Psoas muscle (tissue), 8 donors: ENCODE measurements around the gene CLEC7A. TPM values are rescaled to one million over a fixed set of nuclear protein-coding genes. Genes with fewer than 3 reads are reported as not detected.

Experiments
- ATAC-seq, 4 donors: fragments of 200-7000 bp; cut with Tn5 transposase; one replicate each; pipeline ENCODE4 v1.9.1; 2020; ENCODE audit warnings: moderate library complexity in 3 of 4, mild to moderate bottlenecking in 2 of 4
- DNase-seq, 2 donors: peaks; one replicate each; pipeline ENCODE4 v3.0.0-alpha.2; 2020
- H3K27ac ChIP-seq: fragments of 200-600 bp; one replicate; pipeline ENCODE4 v1.8.0; 2022
- H3K27me3 ChIP-seq, 3 donors: fragments of 200-600 bp in 1 of 3; one replicate each; pipeline versions ENCODE4 v1.6.1 to v1.8.0; 2013 to 2022; ENCODE audit warnings: low read length in 2 of 3, mild to moderate bottlenecking in 2 of 3, moderate library complexity in 1 of 3; ENCODE audit not compliant: insufficient read depth in 3 of 3
- H3K36me3 ChIP-seq, 2 donors: fragments of 200-600 bp in 1 of 2; one replicate each; pipeline versions ENCODE4 v1.6.1 to v1.8.0; 2013 to 2022; ENCODE audit warnings: low read depth in 1 of 2, mild to moderate bottlenecking in 1 of 2, moderate library complexity in 1 of 2; ENCODE audit not compliant: insufficient read depth in 1 of 2
- H3K4me1 ChIP-seq: fragments of 200-600 bp; one replicate; pipeline ENCODE4 v1.8.0; 2022
- H3K4me3 ChIP-seq: fragments of 200-600 bp; one replicate; pipeline ENCODE4 v1.8.0; 2022; ENCODE audit warnings: mild to moderate bottlenecking
- H3K9me3 ChIP-seq: fragments of 200-600 bp; one replicate; pipeline ENCODE4 v1.8.0; 2022
- WGBS, 3 donors: extraction: QIAGEN DNeasy Blood & Tissue Kit; methylation state at CpG; one replicate each; pipeline versions ENCODE4 v1.1.6 to v1.1.7; 2013; 5-methylcytosine and 5-hydroxymethylcytosine counted together
- intact Hi-C, 2 donors: fragments of 100-400 bp; cut with DNase I; formaldehyde crosslinking; loops; one replicate each; pipeline versions ENCODE4 v1.11.0 to v1.14.2; 2022
- polyA plus RNA-seq, 3 donors: library from polyadenylated mRNA; stranded (reverse); fragments of 200-250 nt; gene quantifications; one replicate each; pipeline ENCODE4 v1.2.3, GENCODE V29; 2013
- total RNA-seq, 4 donors: library from RNA; stranded (reverse); fragmentation: NEBNext Ultra II Directional in 2 of 4; extraction: Animal tissue kit (Norgen Biotek cat#: 25700) in 2 of 4; gene quantifications; one replicate each; pipeline versions ENCODE4 v1.2.1 to v1.2.4, GENCODE V29; 2021 to 2023
- TF ChIP-seq, protein P1 (sequence below): fragments of 200-600 bp; IDR thresholded peaks from one replicate; pipeline ENCODE4 v1.8.0; 2022; ENCODE audit warnings: antibody characterized with exemption
- donor health status: healthy with polysubstance abuse.
- donor health status: DM: no; HTN: no; CAD: no; lungs with moderate emphysema.
- donor health status: Bipolar disorder and iron deficiency.
- donor health status: healthy.
- donor health status: DM: yes; HTN: yes; CAD: no.
- donor health status: DM: no; HTN: no; CAD: no.
- donor health status: DM: no; HTN: no; CAD: no.
- donor health status: DM: yes; HTN: yes; CAD: no.

The CLEC7A gene
- total and polyA plus RNA-seq, 7 donors, result 0.27 to 3.0 (median 1.1) TPM

- Histone ChIP-seq H3K4me1 (no peaks in the 10 kb centered on the region), H3K27ac (no peak overlapping the region), H3K4me3 (no peak overlapping the region), H3K9me3 (no peaks in the 10 kb centered on the region), H3K36me3 (no peaks in the 10 kb centered on the region), H3K27me3 (peaks cover 0 to 2% (median 0%) of the 10 kb centered on the region in 3 donors)
- 65 to 76% (median 70%) methylated on average over 13 of the region's 13 CpGs for WGBS, 3 donors
- no peak for ATAC-seq
- intact Hi-C loops, result loop anchor here in 1 of 2 donors (5.0 kb wide), 1 partner anchor 389 kb away; no protein-coding TSS in a partner anchor
- no peak for DNase-seq
- TF ChIP-seq, protein P1, sequence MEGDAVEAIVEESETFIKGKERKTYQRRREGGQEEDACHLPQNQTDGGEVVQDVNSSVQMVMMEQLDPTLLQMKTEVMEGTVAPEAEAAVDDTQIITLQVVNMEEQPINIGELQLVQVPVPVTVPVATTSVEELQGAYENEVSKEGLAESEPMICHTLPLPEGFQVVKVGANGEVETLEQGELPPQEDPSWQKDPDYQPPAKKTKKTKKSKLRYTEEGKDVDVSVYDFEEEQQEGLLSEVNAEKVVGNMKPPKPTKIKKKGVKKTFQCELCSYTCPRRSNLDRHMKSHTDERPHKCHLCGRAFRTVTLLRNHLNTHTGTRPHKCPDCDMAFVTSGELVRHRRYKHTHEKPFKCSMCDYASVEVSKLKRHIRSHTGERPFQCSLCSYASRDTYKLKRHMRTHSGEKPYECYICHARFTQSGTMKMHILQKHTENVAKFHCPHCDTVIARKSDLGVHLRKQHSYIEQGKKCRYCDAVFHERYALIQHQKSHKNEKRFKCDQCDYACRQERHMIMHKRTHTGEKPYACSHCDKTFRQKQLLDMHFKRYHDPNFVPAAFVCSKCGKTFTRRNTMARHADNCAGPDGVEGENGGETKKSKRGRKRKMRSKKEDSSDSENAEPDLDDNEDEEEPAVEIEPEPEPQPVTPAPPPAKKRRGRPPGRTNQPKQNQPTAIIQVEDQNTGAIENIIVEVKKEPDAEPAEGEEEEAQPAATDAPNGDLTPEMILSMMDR, result no peak
Observed at GRCh38 chr12:10136637-10137205, 6.7 kb upstream of the CLEC7A start.

DNA sequence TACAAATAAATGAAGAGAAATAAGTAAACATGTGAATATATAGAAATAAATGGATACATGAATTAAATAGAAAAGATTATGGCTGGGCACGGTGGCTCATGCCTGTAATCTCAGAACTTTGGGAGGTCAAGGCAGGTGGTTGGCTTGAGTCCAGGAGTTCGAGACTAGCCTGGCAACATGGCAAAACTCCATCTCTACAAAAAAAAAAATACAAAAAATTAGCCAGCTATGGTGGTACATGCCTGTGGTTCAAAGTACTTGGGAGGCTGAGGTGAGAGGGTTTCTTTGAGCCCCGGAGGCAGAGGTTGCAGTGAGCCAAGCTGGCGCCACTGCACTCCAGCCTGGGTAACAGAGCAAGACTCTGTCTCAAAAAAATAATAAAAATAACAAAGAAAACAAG is 5.1 kb upstream of the CLEC7A start:
- H3K27me3 ChIP-seq, result peaks cover 0 to 2% (median 0%) of the 10 kb centered on the region in 3 donors
- WGBS, 3 donors, result 51 to 56% (median 52%) methylated on average over 4 of the region's 4 CpGs
- H3K4me3 ChIP-seq, result no peak overlapping the region
- no peak for DNase-seq
- intact Hi-C loops, result loop anchor here in 1 of 2 donors (5.0 kb wide), 1 partner anchor 388 kb away; no protein-coding TSS in a partner anchor
- no peak for ATAC-seq
- H3K4me1 ChIP-seq, result no peaks in the 10 kb centered on the region
- H3K36me3 ChIP-seq, result no peaks in the 10 kb centered on the region
- no peak overlapping the region for H3K27ac ChIP-seq
- H3K9me3 ChIP-seq, result no peaks in the 10 kb centered on the region
- TF ChIP-seq, protein P1, result no peak

DNA sequence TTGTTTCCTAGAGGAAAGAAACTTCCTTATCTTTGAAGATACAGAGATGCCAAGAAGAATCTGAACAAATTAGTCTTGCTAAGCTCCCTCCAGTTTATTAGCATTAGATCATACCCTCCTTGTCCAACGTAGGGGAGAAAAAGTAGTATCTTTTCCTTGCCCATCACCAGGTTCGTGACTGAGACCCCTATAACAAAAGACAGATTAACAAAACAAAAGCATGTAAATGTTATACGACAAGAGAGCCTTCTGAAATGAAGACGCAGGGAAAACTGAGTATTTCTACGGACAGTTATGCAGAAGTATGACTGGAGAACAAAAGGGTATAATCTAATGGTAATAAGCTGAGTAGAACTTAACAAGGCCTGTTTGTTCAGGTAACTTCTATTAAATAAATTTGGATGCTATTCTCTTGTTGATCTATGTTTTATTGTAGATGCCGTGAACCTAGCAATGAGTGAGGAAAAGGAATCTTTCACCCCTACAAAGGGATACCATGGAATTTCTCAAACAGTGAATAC is 2.9 kb upstream of the CLEC7A start:
- intact Hi-C loops, result no loop called here
- Histone ChIP-seq H3K36me3 (no peaks in the 10 kb centered on the region), H3K27ac (no peak overlapping the region), H3K27me3 (peaks cover 0 to 2% (median 0%) of the 10 kb centered on the region in 3 donors), H3K4me1 (no peaks in the 10 kb centered on the region), H3K4me3 (no peak overlapping the region), H3K9me3 (no peaks in the 10 kb centered on the region)
- WGBS, 3 donors, result 65 to 69% (median 65%) methylated on average over 6 of the region's 6 CpGs
- DNase-seq (no peak), ATAC-seq (no peak)
- TF ChIP-seq, protein P1, result no peak

DNA sequence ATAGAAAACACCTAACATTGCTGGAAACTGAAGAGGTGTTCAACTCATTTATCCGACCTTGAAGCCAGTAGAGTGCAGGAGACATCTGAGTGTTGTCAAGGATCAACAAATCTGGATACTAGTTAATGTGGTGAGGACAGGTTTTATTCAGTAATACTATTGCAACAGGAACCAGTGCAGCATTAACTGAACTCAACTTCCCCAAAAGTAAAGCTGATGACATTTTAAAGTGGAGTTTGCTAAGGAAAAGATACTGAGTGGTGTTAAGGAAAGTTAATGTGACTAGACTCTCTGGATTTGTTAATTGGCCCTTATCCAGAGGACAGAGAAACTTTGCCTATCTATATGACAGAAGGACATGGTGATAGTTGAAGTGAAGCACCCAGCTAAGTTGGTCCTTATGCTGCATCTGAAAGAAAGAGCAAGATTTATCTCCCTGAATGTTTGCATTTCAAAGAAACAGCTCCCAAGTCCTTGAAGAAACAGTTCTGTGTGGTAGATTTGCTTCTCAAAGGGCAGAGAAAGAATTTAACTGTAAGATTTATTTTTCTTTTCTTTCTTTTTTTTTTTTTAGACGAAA is 1.2 kb upstream of the CLEC7A start:
- Histone ChIP-seq H3K27ac (no peak overlapping the region), H3K9me3 (no peaks in the 10 kb centered on the region), H3K36me3 (no peaks in the 10 kb centered on the region), H3K4me1 (no peaks in the 10 kb centered on the region), H3K4me3 (no peak overlapping the region), H3K27me3 (no peaks in the 10 kb centered on the region)
- DNase-seq (no peak), ATAC-seq (no peak)
- TF ChIP-seq, protein P1, result no peak
- intact Hi-C loops, result no loop called here
- WGBS, 3 donors, result 63 to 70% (median 64%) methylated on average over 2 of the region's 2 CpGs
